PC-9 (cell line): ENCODE results near the gene CMTM7. TPM values are rescaled to one million over a fixed set of nuclear protein-coding genes. Genes with fewer than 3 reads are reported as not detected.

Experiments used
- BruUV-seq: library from RNA; stranded (reverse); fragments of 400-500 nt; replicated peaks from 2 replicates; lab custom pipeline; 2021; lab: Mats Ljungman, UMichigan
- CTCF ChIA-PET: fragments of 300-600 bp; sonication (Branson Sonifier 250); formaldehyde crosslinking; loops from one replicate; lab custom pipeline; 2022; ENCODE audit warnings: antibody characterized with exemption; lab: Charles Lee
- POLR2A ChIA-PET: fragments of 300-600 bp; sonication (Branson Sonifier 250); formaldehyde crosslinking; loops from one replicate; lab custom pipeline; 2022; ENCODE audit warnings: antibody characterized with exemption; ENCODE audit not compliant: unreplicated experiment; lab: Charles Lee
- DNase-seq, 2 experiments: peaks; one replicate each; pipeline versions ENCODE4 v3.0.0 to v3.0.0-alpha.2; 2015 to 2022; ENCODE audit warnings: mixed read lengths in 1 of 2
- H2AFZ ChIP-seq: fragments of 200-600 bp; sonication (generic); 2 replicates; pipeline ENCODE4 v1.8.1; 2017; ENCODE audit warnings: antibody characterized with exemption
- H3F3A ChIP-seq: fragments of 200-600 bp; sonication (generic); 2 replicates; pipeline ENCODE4 v1.8.1; 2017; ENCODE audit warnings: antibody characterized with exemption, mild to moderate bottlenecking, low read depth; ENCODE audit not compliant: insufficient read depth
- H3K27ac ChIP-seq: fragments of 200-600 bp; sonication (generic); 2 replicates; pipeline ENCODE4 v1.6.1; 2016; ENCODE audit warnings: mixed run types
- H3K27me3 ChIP-seq: fragments of 200-600 bp; sonication (generic); 2 replicates; pipeline ENCODE4 v1.6.1; 2016; ENCODE audit warnings: low read depth, mixed run types; ENCODE audit not compliant: insufficient read depth
- H3K36me3 ChIP-seq: fragments of 200-600 bp; sonication (generic); 2 replicates; pipeline ENCODE4 v1.6.1; 2016; ENCODE audit warnings: low read depth, mixed run types
- H3K4me1 ChIP-seq: fragments of 200-600 bp; sonication (generic); replicated peaks from 2 replicates; pipeline ENCODE4 v1.6.1; 2016; ENCODE audit warnings: mixed run types; ENCODE audit not compliant: insufficient read depth
- H3K4me2 ChIP-seq: fragments of 200-600 bp; sonication (generic); 2 replicates; pipeline ENCODE4 v1.6.1; 2017; ENCODE audit warnings: mixed run types
- H3K4me3 ChIP-seq: fragments of 200-600 bp; sonication (generic); 2 replicates; pipeline ENCODE4 v1.6.1; 2016; ENCODE audit warnings: mixed run types
- H3K79me2 ChIP-seq: fragments of 200-600 bp; sonication (generic); 2 replicates; pipeline ENCODE4 v1.6.1; 2017; ENCODE audit warnings: low read depth, mixed run types
- H3K9me2 ChIP-seq: fragments of 200-600 bp; sonication (generic); 2 replicates; pipeline ENCODE4 v1.8.1; 2017; ENCODE audit warnings: mild to moderate bottlenecking; ENCODE audit not compliant: insufficient read depth
- H3K9me3 ChIP-seq: fragments of 200-600 bp; sonication (generic); 2 replicates; pipeline ENCODE4 v1.8.1; 2016; ENCODE audit warnings: low read depth; ENCODE audit not compliant: insufficient read depth
- H4K20me1 ChIP-seq: fragments of 200-600 bp; sonication (generic); 2 replicates; pipeline ENCODE4 v1.8.1; 2017; ENCODE audit not compliant: insufficient read depth
- EZH2 ChIP-seq: fragments of 200-600 bp; sonication (generic); IDR thresholded peaks from 2 replicates; pipeline ENCODE4 v1.8.0; 2017; ENCODE audit warnings: antibody characterized with exemption, low read depth
- intact Hi-C: fragments of 100-400 bp; cut with micrococcal nuclease; formaldehyde crosslinking; loops from one replicate; pipeline ENCODE4 v1.10.0; 2022; ENCODE audit not compliant: unreplicated experiment
- total RNA-seq: library from RNA; stranded (reverse); gene quantifications from 2 replicates; pipeline ENCODE4 v1.2.3, GENCODE V29; 2021
- TF ChIP-seq, protein P1 (sequence below): fragments of 200-600 bp; sonication (generic); conservative IDR thresholded peaks from 2 replicates; pipeline ENCODE4 v1.6.1; 2017; ENCODE audit warnings: mixed run types, antibody characterized with exemption, mild to moderate bottlenecking, moderate library complexity

The CMTM7 gene
- total RNA-seq, 1 experiment from 2014 or later, result 37.1 TPM

DNA sequence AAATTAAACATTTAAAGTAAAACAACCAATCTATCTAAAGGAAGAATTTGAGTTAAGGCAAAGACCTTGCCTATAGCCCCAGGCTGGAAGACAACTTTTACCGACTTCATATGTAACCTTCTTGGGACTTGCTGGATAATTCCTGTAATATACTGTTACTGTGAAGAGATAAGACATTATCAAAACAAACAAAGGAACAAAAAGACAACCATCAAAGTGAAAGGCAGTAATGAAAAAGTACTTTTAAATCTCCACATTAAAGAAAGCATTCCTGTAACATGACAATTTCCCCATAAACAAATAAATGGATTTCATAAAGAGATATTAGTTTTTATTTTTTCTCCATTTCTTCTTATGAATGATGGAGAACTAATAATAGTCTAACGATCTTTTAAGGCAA is 108.6 kb downstream of the CMTM7 start:
- H3K27ac ChIP-seq, result no peak overlapping the region
- no TSS peak for BruUV-seq
- H2AFZ ChIP-seq, result no peak overlapping the region
- H3K4me1 ChIP-seq, result peaks cover 16% of the 10 kb centered on the region; the same call in 1 of the 2 replicates
- peak overlapping the region; percentile 83; the same call in 1 of the 2 replicates for H3K4me2 ChIP-seq
- H3K36me3 ChIP-seq, result no peaks in the 10 kb centered on the region
- peaks cover 29% of the 10 kb centered on the region for H3K79me2 ChIP-seq
- H4K20me1 ChIP-seq, result no peaks in the 10 kb centered on the region
- POLR2A ChIA-PET, result no interaction called here
- no peak for DNase-seq
- peaks cover 6% of the 10 kb centered on the region; the same call in 1 of the 2 replicates for H3F3A ChIP-seq
- no peaks in the 10 kb centered on the region for H3K27me3 ChIP-seq
- intact Hi-C loops, result no loop called here
- H3K9me2 ChIP-seq, result no peaks in the 10 kb centered on the region
- H3K9me3 ChIP-seq, result no peaks in the 10 kb centered on the region
- no peak overlapping the region; the same call in 1 of the 2 replicates for H3K4me3 ChIP-seq
- TF ChIP-seq, protein P1, sequence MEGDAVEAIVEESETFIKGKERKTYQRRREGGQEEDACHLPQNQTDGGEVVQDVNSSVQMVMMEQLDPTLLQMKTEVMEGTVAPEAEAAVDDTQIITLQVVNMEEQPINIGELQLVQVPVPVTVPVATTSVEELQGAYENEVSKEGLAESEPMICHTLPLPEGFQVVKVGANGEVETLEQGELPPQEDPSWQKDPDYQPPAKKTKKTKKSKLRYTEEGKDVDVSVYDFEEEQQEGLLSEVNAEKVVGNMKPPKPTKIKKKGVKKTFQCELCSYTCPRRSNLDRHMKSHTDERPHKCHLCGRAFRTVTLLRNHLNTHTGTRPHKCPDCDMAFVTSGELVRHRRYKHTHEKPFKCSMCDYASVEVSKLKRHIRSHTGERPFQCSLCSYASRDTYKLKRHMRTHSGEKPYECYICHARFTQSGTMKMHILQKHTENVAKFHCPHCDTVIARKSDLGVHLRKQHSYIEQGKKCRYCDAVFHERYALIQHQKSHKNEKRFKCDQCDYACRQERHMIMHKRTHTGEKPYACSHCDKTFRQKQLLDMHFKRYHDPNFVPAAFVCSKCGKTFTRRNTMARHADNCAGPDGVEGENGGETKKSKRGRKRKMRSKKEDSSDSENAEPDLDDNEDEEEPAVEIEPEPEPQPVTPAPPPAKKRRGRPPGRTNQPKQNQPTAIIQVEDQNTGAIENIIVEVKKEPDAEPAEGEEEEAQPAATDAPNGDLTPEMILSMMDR, result no peak
- no peak for TF ChIP-seq EZH2
- CTCF ChIA-PET, result no interaction called here

GRCh38 chr3:32500880-32501782 is 109.5 kb downstream of the CMTM7 start:
- no peaks in the 10 kb centered on the region for H3F3A ChIP-seq
- H2AFZ ChIP-seq, result no peak overlapping the region; the same call in 1 of the 2 replicates
- H4K20me1 ChIP-seq, result no peaks in the 10 kb centered on the region
- no peaks in the 10 kb centered on the region for H3K36me3 ChIP-seq
- H3K4me3 ChIP-seq, result peak overlapping the region; percentile 79
- H3K79me2 ChIP-seq, result peaks cover 29% of the 10 kb centered on the region
- peak in 1 of 2 experiments; percentile 6 for DNase-seq
- TF ChIP-seq, protein P1, result no peak
- TF ChIP-seq EZH2, result no peak
- no peaks in the 10 kb centered on the region for H3K9me3 ChIP-seq
- POLR2A ChIA-PET, result no interaction called here
- CTCF ChIA-PET, result interaction anchor here (0.5 to 1.9 kb wide), 8 partner anchors 13 to 986 kb away, joined by 3 to 16 read pairs (median 4); no protein-coding TSS in a partner anchor
- intact Hi-C loops, result no loop called here
- no peaks in the 10 kb centered on the region for H3K27me3 ChIP-seq
- peak overlapping the region; percentile 83 for H3K4me2 ChIP-seq
- peaks cover 8% of the 10 kb centered on the region; the same call in 1 of the 2 replicates for H3K4me1 ChIP-seq
- TSS peak; percentile 43 for BruUV-seq
- H3K9me2 ChIP-seq, result no peaks in the 10 kb centered on the region
- H3K27ac ChIP-seq, result no peak overlapping the region

DNA sequence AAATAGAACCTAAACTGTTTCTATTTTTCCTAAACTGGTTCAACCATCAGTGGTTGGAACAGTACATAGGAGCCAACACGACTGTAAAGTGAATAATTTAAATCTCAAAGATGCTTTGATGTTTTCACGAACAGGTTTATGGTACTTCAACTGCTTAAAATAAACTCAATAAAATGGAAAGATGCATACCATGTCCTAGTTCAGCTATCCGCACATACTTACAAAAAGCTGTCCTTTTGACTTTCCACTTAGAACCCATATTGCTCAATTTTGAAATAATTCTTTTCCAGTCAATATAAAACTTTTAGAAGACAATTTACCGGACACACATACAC is 110.1 kb downstream of the CMTM7 start:
- TF ChIP-seq, protein P1, result no peak
- no peak for TF ChIP-seq EZH2
- H3K4me1 ChIP-seq, result peaks cover 8% of the 10 kb centered on the region; the same call in 1 of the 2 replicates
- H3K9me3 ChIP-seq, result no peaks in the 10 kb centered on the region
- no peaks in the 10 kb centered on the region for H4K20me1 ChIP-seq
- peak overlapping the region; percentile 88 for H2AFZ ChIP-seq
- no peaks in the 10 kb centered on the region for H3F3A ChIP-seq
- ChIA-PET POLR2A (interaction anchor here (0.5 kb wide), 2 partner anchors 154 to 612 kb away, joined by 3 to 9 read pairs; no protein-coding TSS in a partner anchor), CTCF (interaction anchor here (0.6 to 1.9 kb wide), 4 partner anchors 80 to 986 kb away, joined by 3 to 14 read pairs (median 6); no protein-coding TSS in a partner anchor)
- peak overlapping the region; percentile 83 for H3K4me2 ChIP-seq
- no peaks in the 10 kb centered on the region for H3K36me3 ChIP-seq
- no peaks in the 10 kb centered on the region for H3K9me2 ChIP-seq
- BruUV-seq, result no TSS peak
- peak overlapping the region; percentile 79 for H3K4me3 ChIP-seq
- intact Hi-C loops, result loop anchor here (2.0 kb wide), 1 partner anchor 325 kb away; no protein-coding TSS in a partner anchor
- peaks cover 29% of the 10 kb centered on the region for H3K79me2 ChIP-seq
- DNase-seq, result no peak
- H3K27me3 ChIP-seq, result no peaks in the 10 kb centered on the region
- H3K27ac ChIP-seq, result peak overlapping the region; percentile 51
